Psoas muscle (tissue), 8 donors: ENCODE data around the gene KCNE4. TPM values are rescaled to one million over a fixed set of nuclear protein-coding genes. Genes with fewer than 3 reads are reported as not detected.

Experiments used
- ATAC-seq, 4 donors: fragments of 200-7000 bp; cut with Tn5 transposase; one replicate each; pipeline ENCODE4 v1.9.1; 2020; ENCODE audit warnings: moderate library complexity in 3 of 4, mild to moderate bottlenecking in 2 of 4
- DNase-seq, 2 donors: peaks; one replicate each; pipeline ENCODE4 v3.0.0-alpha.2; 2020
- H3K27ac ChIP-seq: fragments of 200-600 bp; one replicate; pipeline ENCODE4 v1.8.0; 2022
- H3K27me3 ChIP-seq, 3 donors: fragments of 200-600 bp in 1 of 3; one replicate each; pipeline versions ENCODE4 v1.6.1 to v1.8.0; 2013 to 2022; ENCODE audit warnings: low read length in 2 of 3, mild to moderate bottlenecking in 2 of 3, moderate library complexity in 1 of 3; ENCODE audit not compliant: insufficient read depth in 3 of 3
- H3K36me3 ChIP-seq, 2 donors: fragments of 200-600 bp in 1 of 2; one replicate each; pipeline versions ENCODE4 v1.6.1 to v1.8.0; 2013 to 2022; ENCODE audit warnings: low read depth in 1 of 2, mild to moderate bottlenecking in 1 of 2, moderate library complexity in 1 of 2; ENCODE audit not compliant: insufficient read depth in 1 of 2
- H3K4me1 ChIP-seq: fragments of 200-600 bp; one replicate; pipeline ENCODE4 v1.8.0; 2022
- H3K4me3 ChIP-seq: fragments of 200-600 bp; one replicate; pipeline ENCODE4 v1.8.0; 2022; ENCODE audit warnings: mild to moderate bottlenecking
- H3K9me3 ChIP-seq: fragments of 200-600 bp; one replicate; pipeline ENCODE4 v1.8.0; 2022
- WGBS, 3 donors: extraction: QIAGEN DNeasy Blood & Tissue Kit; methylation state at CpG; one replicate each; pipeline versions ENCODE4 v1.1.6 to v1.1.7; 2013; 5-methylcytosine and 5-hydroxymethylcytosine counted together
- intact Hi-C, 2 donors: fragments of 100-400 bp; cut with DNase I; formaldehyde crosslinking; loops; one replicate each; pipeline versions ENCODE4 v1.11.0 to v1.14.2; 2022
- long read RNA-seq, 2 donors: library from polyadenylated mRNA; unstranded; transcript quantifications; one replicate each; pipeline ENCODE4 v2.0.0, GENCODE V29; 2021
- polyA plus RNA-seq, 3 donors: library from polyadenylated mRNA; stranded (reverse); fragments of 200-250 nt; gene quantifications; one replicate each; pipeline ENCODE4 v1.2.3, GENCODE V29; 2013
- total RNA-seq, 4 donors: library from RNA; stranded (reverse); fragmentation: NEBNext Ultra II Directional in 2 of 4; extraction: Animal tissue kit (Norgen Biotek cat#: 25700) in 2 of 4; gene quantifications; one replicate each; pipeline versions ENCODE4 v1.2.1 to v1.2.4, GENCODE V29; 2021 to 2023
- TF ChIP-seq, protein P1 (sequence below): fragments of 200-600 bp; IDR thresholded peaks from one replicate; pipeline ENCODE4 v1.8.0; 2022; ENCODE audit warnings: antibody characterized with exemption
- donor health status: healthy with polysubstance abuse.
- donor health status: DM: no; HTN: no; CAD: no; lungs with moderate emphysema.
- donor health status: Bipolar disorder and iron deficiency.
- donor health status: healthy.
- donor health status: DM: yes; HTN: yes; CAD: no.
- donor health status: DM: no; HTN: no; CAD: no.
- donor health status: DM: no; HTN: no; CAD: no.
- donor health status: DM: yes; HTN: yes; CAD: no.

Gene KCNE4, protein sequence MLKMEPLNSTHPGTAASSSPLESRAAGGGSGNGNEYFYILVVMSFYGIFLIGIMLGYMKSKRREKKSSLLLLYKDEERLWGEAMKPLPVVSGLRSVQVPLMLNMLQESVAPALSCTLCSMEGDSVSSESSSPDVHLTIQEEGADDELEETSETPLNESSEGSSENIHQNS
- 1 to 10 TPM in 1 of 4 donors, under 1 TPM in 3; 0.34 to 1.7 (median 0.79) TPM for total RNA-seq
- 1 to 10 TPM in 2 of 3 donors, under 1 TPM in 1; 0.58 to 1.4 (median 1.0) TPM for polyA plus RNA-seq
- long read RNA-seq, donor 1: 0 reads
- long read RNA-seq, donor 2, partial matches to known transcripts: 0 of 3 reads
- long read RNA-seq, donor 2, other reads (novel, unspliced or antisense): 2 of 3 reads

DNA sequence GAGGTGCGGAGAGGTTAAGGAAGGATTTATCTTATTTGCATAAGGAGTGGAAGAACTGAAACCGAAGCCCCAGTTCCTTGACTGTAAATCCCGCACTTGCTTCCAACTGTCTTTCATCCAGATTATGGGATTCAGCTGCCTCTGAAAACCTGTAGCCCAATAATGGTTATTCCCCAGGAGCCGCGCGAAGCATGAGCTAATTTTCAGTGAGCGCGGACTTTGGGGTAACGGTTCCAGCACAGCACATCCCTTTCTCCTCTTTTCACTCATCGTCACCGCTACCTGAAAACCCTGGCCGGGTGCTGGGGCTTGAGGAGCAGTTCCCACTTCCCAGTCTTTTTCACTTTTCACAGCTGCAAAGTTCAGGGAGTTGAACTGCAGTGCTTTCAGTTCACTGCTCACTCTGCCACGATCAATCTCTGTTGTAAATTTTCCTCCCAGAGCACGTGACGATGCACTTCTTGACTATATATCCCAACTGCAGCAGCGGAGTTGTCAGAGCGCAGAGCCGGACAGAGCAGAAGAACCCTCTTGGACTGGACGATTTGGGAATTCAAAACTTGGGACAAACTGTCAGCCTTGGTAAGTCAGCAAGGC, at the start of gene KCNE4:
Gene KCNE4 (plus strand): TSS at position 498 of the 597 bp plus-strand sequence. CDS start 641 bp downstream, outside the sequence.
- TF ChIP-seq, protein P1, sequence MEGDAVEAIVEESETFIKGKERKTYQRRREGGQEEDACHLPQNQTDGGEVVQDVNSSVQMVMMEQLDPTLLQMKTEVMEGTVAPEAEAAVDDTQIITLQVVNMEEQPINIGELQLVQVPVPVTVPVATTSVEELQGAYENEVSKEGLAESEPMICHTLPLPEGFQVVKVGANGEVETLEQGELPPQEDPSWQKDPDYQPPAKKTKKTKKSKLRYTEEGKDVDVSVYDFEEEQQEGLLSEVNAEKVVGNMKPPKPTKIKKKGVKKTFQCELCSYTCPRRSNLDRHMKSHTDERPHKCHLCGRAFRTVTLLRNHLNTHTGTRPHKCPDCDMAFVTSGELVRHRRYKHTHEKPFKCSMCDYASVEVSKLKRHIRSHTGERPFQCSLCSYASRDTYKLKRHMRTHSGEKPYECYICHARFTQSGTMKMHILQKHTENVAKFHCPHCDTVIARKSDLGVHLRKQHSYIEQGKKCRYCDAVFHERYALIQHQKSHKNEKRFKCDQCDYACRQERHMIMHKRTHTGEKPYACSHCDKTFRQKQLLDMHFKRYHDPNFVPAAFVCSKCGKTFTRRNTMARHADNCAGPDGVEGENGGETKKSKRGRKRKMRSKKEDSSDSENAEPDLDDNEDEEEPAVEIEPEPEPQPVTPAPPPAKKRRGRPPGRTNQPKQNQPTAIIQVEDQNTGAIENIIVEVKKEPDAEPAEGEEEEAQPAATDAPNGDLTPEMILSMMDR: no peak
- Histone ChIP-seq H3K36me3 (no peaks in the 10 kb centered on the region), H3K4me1 (no peaks in the 10 kb centered on the region), H3K27me3 (peaks cover 0 to 7% (median 3%) of the 10 kb centered on the region in 3 donors), H3K4me3 (peak within 1 kb of the TSS; percentile 59), H3K9me3 (no peaks in the 10 kb centered on the region), H3K27ac (peak within 1 kb of the TSS; percentile 72)
- ATAC-seq: peak in 2 of 4 donors; percentile 7 to 33
- peak in 1 of 2 donors; percentile 16 for DNase-seq
- intact Hi-C loops: loop anchor here in 1 of 2 donors (5.0 kb wide), 1 partner anchor 74 kb away; no protein-coding TSS in a partner anchor
- 20 to 24% (median 20%) methylated on average over 19 of the region's 19 CpGs for WGBS, 3 donors

DNA sequence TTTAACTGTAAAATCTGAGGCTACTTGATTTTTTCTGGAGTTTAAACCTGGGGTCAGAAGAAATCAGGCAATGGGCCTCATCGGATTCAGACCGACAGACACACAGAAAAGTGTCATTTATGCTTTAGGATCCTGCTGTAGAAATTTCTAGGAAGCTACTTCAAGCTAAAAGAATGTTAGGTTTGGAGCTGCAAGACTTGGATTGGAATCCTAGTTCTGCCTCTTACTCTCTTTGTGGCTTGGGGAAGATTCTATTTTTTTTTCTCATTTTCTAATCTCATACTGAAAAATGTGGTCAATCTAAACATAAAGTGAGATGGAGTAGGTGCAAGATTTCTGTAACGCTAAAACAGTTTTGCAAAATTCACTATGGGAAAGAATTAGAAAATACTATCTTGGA, 48.8 kb upstream of the KCNE4 start:
- Histone ChIP-seq H3K36me3 (no peaks in the 10 kb centered on the region), H3K27ac (no peak overlapping the region), H3K9me3 (no peaks in the 10 kb centered on the region), H3K4me3 (no peak overlapping the region), H3K4me1 (no peaks in the 10 kb centered on the region), H3K27me3 (no peaks in the 10 kb centered on the region)
- TF ChIP-seq, protein P1: no peak
- DNase-seq (no peak), ATAC-seq (no peak)
- intact Hi-C loops: no loop called here
- 90 to 92% (median 91%) methylated on average over 3 of the region's 3 CpGs for WGBS, 3 donors

DNA sequence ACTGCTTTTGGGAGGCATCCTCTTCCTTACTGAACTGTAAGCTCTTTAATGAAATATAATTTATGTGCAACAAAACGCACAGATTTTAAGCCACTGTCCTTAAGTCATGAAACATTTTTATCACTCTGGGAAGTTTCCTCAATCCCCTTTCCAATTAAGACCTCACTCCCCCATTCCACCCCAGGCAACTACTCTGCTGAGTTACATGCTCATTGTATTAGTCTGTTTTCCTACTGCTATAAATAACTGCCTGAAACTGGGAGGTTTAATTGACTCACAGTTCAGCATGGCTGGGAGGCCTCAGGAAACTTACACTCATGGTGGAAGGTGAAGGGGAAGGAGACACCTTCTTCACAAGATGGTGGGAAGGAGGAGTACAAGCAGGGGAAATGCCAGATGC, 46.5 kb upstream of the KCNE4 start:
- Histone ChIP-seq H3K27ac (no peak overlapping the region), H3K4me1 (no peaks in the 10 kb centered on the region), H3K36me3 (no peaks in the 10 kb centered on the region), H3K27me3 (no peaks in the 10 kb centered on the region), H3K9me3 (no peaks in the 10 kb centered on the region), H3K4me3 (no peak overlapping the region)
- TF ChIP-seq, protein P1: no peak
- no peak for ATAC-seq
- 71 to 81% (median 72%) methylated on average over 1 of the region's 1 CpG for WGBS, 3 donors
- intact Hi-C loops: no loop called here
- no peak for DNase-seq

DNA sequence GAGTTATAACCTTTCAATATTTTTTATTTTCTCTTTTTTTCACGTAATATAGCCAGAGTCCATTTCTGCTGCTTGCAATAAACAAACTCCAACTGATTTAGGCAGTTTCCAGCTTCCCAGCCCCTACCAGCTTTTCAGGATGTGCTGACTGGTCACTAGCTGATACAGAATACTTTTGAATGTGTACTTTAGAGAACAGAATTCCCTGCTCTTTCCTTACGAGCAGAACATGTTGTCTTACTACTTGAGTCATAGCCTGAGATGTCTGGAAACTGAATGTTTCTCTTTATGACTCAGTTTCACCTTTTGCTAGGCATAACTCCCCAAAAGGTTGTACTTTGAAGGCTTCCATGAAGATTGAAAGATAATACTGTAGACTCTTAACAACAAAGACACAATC, 44.5 kb upstream of the KCNE4 start:
- H3K4me3 ChIP-seq: no peak overlapping the region
- intact Hi-C loops: no loop called here
- 69 to 73% (median 69%) methylated on average over 2 of the region's 2 CpGs for WGBS, 3 donors
- no peaks in the 10 kb centered on the region for H3K4me1 ChIP-seq
- H3K27ac ChIP-seq: no peak overlapping the region
- H3K9me3 ChIP-seq: no peaks in the 10 kb centered on the region
- no peaks in the 10 kb centered on the region for H3K27me3 ChIP-seq
- H3K36me3 ChIP-seq: no peaks in the 10 kb centered on the region
- ATAC-seq (no peak), DNase-seq (no peak)
- TF ChIP-seq, protein P1: no peak
